ENCODE results near the gene MRAP2. TPM values are rescaled to one million over a fixed set of nuclear protein-coding genes. Genes with fewer than 3 reads are reported as not detected.

MRAP2 gene
- total and polyA plus RNA-seq, 2 of the 13 experiments (the other 11 are each of a cell fraction or from before 2014, with no cell fraction given), result 0.33 to 3.5 TPM

- TF ChIP-seq HNF1A (IDR thresholded peaks at IDR 0.05; ENCODE audit: low read depth), result no peak
- no peak for TF ChIP-seq HNF1A (CRISPR knock-in tag; IDR thresholded peaks at IDR 0.05; ENCODE audit: borderline replicate concordance)
Measured at GRCh38 chr6:84139311-84139710, 105.7 kb downstream of the MRAP2 start (continued).

Other genes starting within 250 kb of the MRAP2 start
- not detected in 2 replicates for gene RIPPLY2, start 180.4 kb upstream of the MRAP2 start, total RNA-seq (2016; rRNA removed; fragmentation: Illumina TruSeq; extraction: Trizol)
- not detected in 2 replicates for gene RIPPLY2, start 180.4 kb upstream of the MRAP2 start, polyA plus RNA-seq (2011; rRNA removed)
- gene CYB5R4, start 174.1 kb upstream of the MRAP2 start, total RNA-seq (2016; rRNA removed; fragmentation: Illumina TruSeq; extraction: Trizol), result 26.1 and 37.7 TPM in 2 replicates
- 2.8 and 5.3 TPM in 2 replicates for gene CYB5R4, start 174.1 kb upstream of the MRAP2 start, polyA plus RNA-seq (2011; rRNA removed)
- gene CEP162, start 193.9 kb downstream of the MRAP2 start, total RNA-seq (2016; rRNA removed; fragmentation: Illumina TruSeq; extraction: Trizol), result 7.9 and 10.0 TPM in 2 replicates
- 0.50 and 0.76 TPM in 2 replicates for gene CEP162, start 193.9 kb downstream of the MRAP2 start, polyA plus RNA-seq (2011; rRNA removed)